ENCODE data around the gene EXOC6. TPM values are rescaled to one million over a fixed set of nuclear protein-coding genes. Genes with fewer than 3 reads are reported as not detected.
A peak's percentile ranks its signal among the peaks of the same experiment; 100 is the strongest.

EXOC6 gene
- total and polyA plus RNA-seq, 2 of the 13 experiments (the other 11 are each of a cell fraction or from before 2014, with no cell fraction given), result 22.2 to 29.2 TPM

DNA sequence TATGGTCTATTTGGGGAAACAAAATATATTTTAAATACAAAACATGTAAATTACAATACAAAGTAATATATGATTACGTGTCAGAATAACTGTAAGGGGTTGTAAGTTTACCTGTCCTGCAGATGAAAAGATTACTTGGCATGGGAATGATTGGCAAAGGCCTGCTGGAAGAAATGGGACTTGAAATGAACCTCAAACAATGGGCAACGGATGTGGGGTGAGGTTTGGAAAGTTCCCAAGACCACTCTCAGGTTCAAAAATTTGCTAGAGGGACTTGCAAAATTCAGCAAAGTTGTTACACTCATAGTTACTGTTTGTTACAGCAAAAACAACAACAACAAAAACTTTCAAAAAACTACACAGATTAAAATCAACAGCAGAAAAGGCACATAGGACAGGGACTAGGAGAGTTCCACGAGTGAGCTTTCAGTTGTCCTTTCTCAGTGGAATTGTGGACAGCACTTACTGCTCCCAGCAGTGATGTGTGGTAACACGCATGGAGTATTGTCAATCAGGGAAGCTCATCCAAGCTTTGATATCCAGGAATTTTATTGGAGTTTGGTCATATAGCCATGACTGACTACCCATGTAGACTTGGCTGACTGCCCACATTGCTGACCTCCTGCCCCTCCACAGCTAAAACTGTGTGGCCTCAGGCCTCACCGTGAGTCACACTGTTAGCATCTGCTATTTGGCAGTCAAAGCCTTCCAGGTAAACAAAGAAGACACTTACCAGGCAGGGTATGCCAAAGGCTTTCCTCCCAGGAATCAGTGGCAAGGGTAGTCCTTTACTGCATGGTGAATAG is 43.8 kb downstream of the EXOC6 start (continued):
- TF ChIP-seq, protein P1, sequence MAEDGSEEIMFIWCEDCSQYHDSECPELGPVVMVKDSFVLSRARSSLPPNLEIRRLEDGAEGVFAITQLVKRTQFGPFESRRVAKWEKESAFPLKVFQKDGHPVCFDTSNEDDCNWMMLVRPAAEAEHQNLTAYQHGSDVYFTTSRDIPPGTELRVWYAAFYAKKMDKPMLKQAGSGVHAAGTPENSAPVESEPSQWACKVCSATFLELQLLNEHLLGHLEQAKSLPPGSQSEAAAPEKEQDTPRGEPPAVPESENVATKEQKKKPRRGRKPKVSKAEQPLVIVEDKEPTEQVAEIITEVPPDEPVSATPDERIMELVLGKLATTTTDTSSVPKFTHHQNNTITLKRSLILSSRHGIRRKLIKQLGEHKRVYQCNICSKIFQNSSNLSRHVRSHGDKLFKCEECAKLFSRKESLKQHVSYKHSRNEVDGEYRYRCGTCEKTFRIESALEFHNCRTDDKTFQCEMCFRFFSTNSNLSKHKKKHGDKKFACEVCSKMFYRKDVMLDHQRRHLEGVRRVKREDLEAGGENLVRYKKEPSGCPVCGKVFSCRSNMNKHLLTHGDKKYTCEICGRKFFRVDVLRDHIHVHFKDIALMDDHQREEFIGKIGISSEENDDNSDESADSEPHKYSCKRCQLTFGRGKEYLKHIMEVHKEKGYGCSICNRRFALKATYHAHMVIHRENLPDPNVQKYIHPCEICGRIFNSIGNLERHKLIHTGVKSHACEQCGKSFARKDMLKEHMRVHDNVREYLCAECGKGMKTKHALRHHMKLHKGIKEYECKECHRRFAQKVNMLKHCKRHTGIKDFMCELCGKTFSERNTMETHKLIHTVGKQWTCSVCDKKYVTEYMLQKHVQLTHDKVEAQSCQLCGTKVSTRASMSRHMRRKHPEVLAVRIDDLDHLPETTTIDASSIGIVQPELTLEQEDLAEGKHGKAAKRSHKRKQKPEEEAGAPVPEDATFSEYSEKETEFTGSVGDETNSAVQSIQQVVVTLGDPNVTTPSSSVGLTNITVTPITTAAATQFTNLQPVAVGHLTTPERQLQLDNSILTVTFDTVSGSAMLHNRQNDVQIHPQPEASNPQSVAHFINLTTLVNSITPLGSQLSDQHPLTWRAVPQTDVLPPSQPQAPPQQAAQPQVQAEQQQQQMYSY (CRISPR knock-in tag; IDR thresholded peaks at IDR 0.05), result no peak
- TF ChIP-seq NR2F2 (IDR thresholded peaks at IDR 0.05; ENCODE audit: borderline replicate concordance, low read depth), result peak; percentile 92
- TF ChIP-seq, protein P2, sequence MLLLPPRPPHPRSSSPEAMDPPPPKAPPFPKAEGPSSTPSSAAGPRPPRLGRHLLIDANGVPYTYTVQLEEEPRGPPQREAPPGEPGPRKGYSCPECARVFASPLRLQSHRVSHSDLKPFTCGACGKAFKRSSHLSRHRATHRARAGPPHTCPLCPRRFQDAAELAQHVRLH (CRISPR knock-in tag; IDR thresholded peaks at IDR 0.05; ENCODE audit: borderline replicate concordance, low read depth), result peak; percentile 78; the same call in 1 of the 2 replicates
- TF ChIP-seq, protein P3, sequence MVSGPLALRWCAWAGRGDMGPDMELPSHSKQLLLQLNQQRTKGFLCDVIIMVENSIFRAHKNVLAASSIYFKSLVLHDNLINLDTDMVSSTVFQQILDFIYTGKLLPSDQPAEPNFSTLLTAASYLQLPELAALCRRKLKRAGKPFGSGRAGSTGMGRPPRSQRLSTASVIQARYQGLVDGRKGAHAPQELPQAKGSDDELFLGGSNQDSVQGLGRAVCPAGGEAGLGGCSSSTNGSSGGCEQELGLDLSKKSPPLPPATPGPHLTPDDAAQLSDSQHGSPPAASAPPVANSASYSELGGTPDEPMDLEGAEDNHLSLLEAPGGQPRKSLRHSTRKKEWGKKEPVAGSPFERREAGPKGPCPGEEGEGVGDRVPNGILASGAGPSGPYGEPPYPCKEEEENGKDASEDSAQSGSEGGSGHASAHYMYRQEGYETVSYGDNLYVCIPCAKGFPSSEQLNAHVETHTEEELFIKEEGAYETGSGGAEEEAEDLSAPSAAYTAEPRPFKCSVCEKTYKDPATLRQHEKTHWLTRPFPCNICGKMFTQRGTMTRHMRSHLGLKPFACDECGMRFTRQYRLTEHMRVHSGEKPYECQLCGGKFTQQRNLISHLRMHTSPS (CRISPR knock-in tag; IDR thresholded peaks at IDR 0.05; ENCODE audit: low read depth), result peak; percentile 86; the same call in 1 of the 2 replicates
- TF ChIP-seq MIER3 (CRISPR knock-in tag; IDR thresholded peaks at IDR 0.05; ENCODE audit: borderline replicate concordance), result peak; percentile 80; the same call in 1 of the 2 replicates
- TF ChIP-seq HDAC1 (CRISPR knock-in tag; IDR thresholded peaks at IDR 0.05), result peak; percentile 68; the same call in 1 of the 2 replicates
- TF ChIP-seq MAZ (IDR thresholded peaks at IDR 0.05; ENCODE audit: borderline replicate concordance, low read depth, low read length), result no peak
- no peak for TF ChIP-seq MAZ (CRISPR knock-in tag; IDR thresholded peaks at IDR 0.05; ENCODE audit: low read depth)
- no peak for TF ChIP-seq ATAD3A (CRISPR knock-in tag; IDR thresholded peaks at IDR 0.05)
- TF ChIP-seq HOXA3 (CRISPR knock-in tag; IDR thresholded peaks at IDR 0.05), result peak; percentile 33; the same call in 1 of the 2 replicates
- TF ChIP-seq RXRA (CRISPR knock-in tag; IDR thresholded peaks at IDR 0.05), result peak; percentile 93
- TF ChIP-seq ZNF451 (CRISPR knock-in tag; IDR thresholded peaks at IDR 0.05), result 0 out of 2 replicates have a peak, but pooled peaks have one; percentile 48
- TF ChIP-seq POGZ (CRISPR knock-in tag; IDR thresholded peaks at IDR 0.05), result peak; percentile 51; the same call in 1 of the 2 replicates
- peak; percentile 46; the same call in 1 of the 2 replicates for TF ChIP-seq ZNF350 (CRISPR knock-in tag; IDR thresholded peaks at IDR 0.05; ENCODE audit: borderline replicate concordance, low read depth)
- TF ChIP-seq CREM (IDR thresholded peaks at IDR 0.05), result peak; percentile 42; the same call in 1 of the 2 replicates
- no peak for TF ChIP-seq CREM (CRISPR knock-in tag; IDR thresholded peaks at IDR 0.05)
- no peak for TF ChIP-seq ZSCAN12 (CRISPR knock-in tag; IDR thresholded peaks at IDR 0.05)
- TF ChIP-seq FOXA1 (IDR thresholded peaks at IDR 0.05), result peak; percentile 33; the same call in 1 of the 2 replicates
- TF ChIP-seq FOXA1 (CRISPR knock-in tag; IDR thresholded peaks at IDR 0.05), result peak; percentile 91
- TF ChIP-seq, protein P4, sequence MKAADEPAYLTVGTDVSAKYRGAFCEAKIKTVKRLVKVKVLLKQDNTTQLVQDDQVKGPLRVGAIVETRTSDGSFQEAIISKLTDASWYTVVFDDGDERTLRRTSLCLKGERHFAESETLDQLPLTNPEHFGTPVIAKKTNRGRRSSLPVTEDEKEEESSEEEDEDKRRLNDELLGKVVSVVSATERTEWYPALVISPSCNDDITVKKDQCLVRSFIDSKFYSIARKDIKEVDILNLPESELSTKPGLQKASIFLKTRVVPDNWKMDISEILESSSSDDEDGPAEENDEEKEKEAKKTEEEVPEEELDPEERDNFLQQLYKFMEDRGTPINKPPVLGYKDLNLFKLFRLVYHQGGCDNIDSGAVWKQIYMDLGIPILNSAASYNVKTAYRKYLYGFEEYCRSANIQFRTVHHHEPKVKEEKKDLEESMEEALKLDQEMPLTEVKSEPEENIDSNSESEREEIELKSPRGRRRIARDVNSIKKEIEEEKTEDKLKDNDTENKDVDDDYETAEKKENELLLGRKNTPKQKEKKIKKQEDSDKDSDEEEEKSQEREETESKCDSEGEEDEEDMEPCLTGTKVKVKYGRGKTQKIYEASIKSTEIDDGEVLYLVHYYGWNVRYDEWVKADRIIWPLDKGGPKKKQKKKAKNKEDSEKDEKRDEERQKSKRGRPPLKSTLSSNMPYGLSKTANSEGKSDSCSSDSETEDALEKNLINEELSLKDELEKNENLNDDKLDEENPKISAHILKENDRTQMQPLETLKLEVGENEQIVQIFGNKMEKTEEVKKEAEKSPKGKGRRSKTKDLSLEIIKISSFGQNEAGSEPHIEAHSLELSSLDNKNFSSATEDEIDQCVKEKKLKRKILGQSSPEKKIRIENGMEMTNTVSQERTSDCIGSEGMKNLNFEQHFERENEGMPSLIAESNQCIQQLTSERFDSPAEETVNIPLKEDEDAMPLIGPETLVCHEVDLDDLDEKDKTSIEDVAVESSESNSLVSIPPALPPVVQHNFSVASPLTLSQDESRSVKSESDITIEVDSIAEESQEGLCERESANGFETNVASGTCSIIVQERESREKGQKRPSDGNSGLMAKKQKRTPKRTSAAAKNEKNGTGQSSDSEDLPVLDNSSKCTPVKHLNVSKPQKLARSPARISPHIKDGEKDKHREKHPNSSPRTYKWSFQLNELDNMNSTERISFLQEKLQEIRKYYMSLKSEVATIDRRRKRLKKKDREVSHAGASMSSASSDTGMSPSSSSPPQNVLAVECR (CRISPR knock-in tag; IDR thresholded peaks at IDR 0.05; ENCODE audit: borderline replicate concordance), result peak; percentile 57; the same call in 1 of the 2 replicates
